IMR-90 (cell line): Measurements from ENCODE around the gene CHD2.

ENCODE experiments used
- BHLHE40 ChIP-seq: fragments of 150-350 bp; IDR thresholded peaks from 2 replicates; pipeline ENCODE4 v1.6.1; 2016; ENCODE audit warnings: mild to moderate bottlenecking, low read depth, low read length
- CEBPB ChIP-seq: IDR thresholded peaks from 2 replicates; pipeline ENCODE4 v1.6.1; 2012; ENCODE audit warnings: low read depth, low read length, improper control_type of control experiment
- CHD1 ChIP-seq: IDR thresholded peaks from 2 replicates; pipeline ENCODE4 v1.6.1; 2012; ENCODE audit warnings: low read depth, low read length, improper control_type of control experiment
- CTCF ChIP-seq: conservative IDR thresholded peaks from 2 replicates; pipeline ENCODE4 v1.5.1; 2012; ENCODE audit warnings: mild to moderate bottlenecking, low read depth, low read length, improper control_type of control experiment
- ELK1 ChIP-seq: fragments of 150-350 bp; IDR thresholded peaks from 2 replicates; pipeline ENCODE4 v1.6.1; 2016; ENCODE audit warnings: low read depth, mild to moderate bottlenecking, low read length, moderate library complexity, borderline replicate concordance
- FOS ChIP-seq: fragments of 150-350 bp; IDR thresholded peaks from 2 replicates; pipeline ENCODE4 v1.6.1; 2016; ENCODE audit warnings: low read depth, low read length
- MXI1 ChIP-seq: IDR thresholded peaks from 2 replicates; pipeline ENCODE4 v1.6.1; 2012; ENCODE audit warnings: low read depth, mild to moderate bottlenecking, low read length, moderate library complexity, borderline replicate concordance
- NFE2L2 ChIP-seq: fragments of 150-350 bp; IDR thresholded peaks from 2 replicates; pipeline ENCODE4 v1.6.1; 2016; ENCODE audit warnings: low read depth, mild to moderate bottlenecking, low read length
- POLR2A ChIP-seq: IDR thresholded peaks from 2 replicates; pipeline ENCODE4 v1.6.1; 2012; ENCODE audit warnings: mild to moderate bottlenecking, low read depth, low read length
- RCOR1 ChIP-seq: IDR thresholded peaks from 2 replicates; pipeline ENCODE4 v1.6.1; 2012; ENCODE audit warnings: mild to moderate bottlenecking, low read length, improper control_type of control experiment; ENCODE audit not compliant: insufficient replicate concordance
- RFX5 ChIP-seq: IDR thresholded peaks from 2 replicates; pipeline ENCODE4 v1.8.0; 2012; ENCODE audit warnings: low read depth, mild to moderate bottlenecking, low read length, moderate library complexity
- SMC3 ChIP-seq: fragments of 150-350 bp; IDR thresholded peaks from 2 replicates; pipeline ENCODE4 v1.6.1; 2016; ENCODE audit warnings: low read depth, mild to moderate bottlenecking, antibody characterized with exemption, low read length, moderate library complexity

GRCh38 chr15:92929002-92929401 is 28.9 kb downstream of the CHD2 start:
- TF ChIP-seq CTCF (no peak), CEBPB (no peak), RCOR1 (no peak), FOS (no peak), BHLHE40 (no peak), POLR2A (no peak), CHD1 (no peak), SMC3 (no peak), RFX5 (no peak), MXI1 (no peak), ELK1 (no peak), NFE2L2 (no peak)
